Muscle of back (tissue), 11 donors: ENCODE measurements around the gene HS3ST6. TPM values are rescaled to one million over a fixed set of nuclear protein-coding genes. Genes with fewer than 3 reads are reported as not detected.
"Not testable (repeated sequence)": the region's sequence is repeated elsewhere in the genome, so short reads cannot be mapped to it uniquely, and the experiment has no call there.

ENCODE experiments used
- DNase-seq, 3 donors: peaks; one replicate each; pipeline versions ENCODE4 v3.0.0 to v3.0.0-alpha.2; 2013
- polyA plus RNA-seq, 10 donors: library from polyadenylated mRNA; unstranded; fragments of 120-200 nt; gene quantifications; one replicate each; pipeline ENCODE4 v1.2.1, GENCODE V29; 2013; ENCODE audit not compliant: insufficient read length in 10 of 10

Gene HS3ST6
- polyA plus RNA-seq, 10 donors = 1.6 to 4.3 TPM; not detected in 8

GRCh38 chr16:1929105-1929504 lies 10.9 kb upstream of the HS3ST6 start:
- DNase-seq = peak in 1 of 3 donors; percentile 63

- DNase-seq = no peak
Measured at GRCh38 chr16:1926271-1926670, 8.1 kb upstream of the HS3ST6 start.

GRCh38 chr16:1924095-1924494 lies 5.9 kb upstream of the HS3ST6 start:
- no peak for DNase-seq

GRCh38 chr16:1923299-1924034 lies 5.3 kb upstream of the HS3ST6 start:
- peak in 1 of 3 donors; percentile 63 for DNase-seq

GRCh38 chr16:1922357-1922756 lies 4.1 kb upstream of the HS3ST6 start:
- no peak for DNase-seq

GRCh38 chr16:1920727-1921171 lies 2.5 kb upstream of the HS3ST6 start:
- DNase-seq = no peak

- not testable (repeated sequence) for DNase-seq
Measured at GRCh38 chr16:1920122-1920521, 1.9 kb upstream of the HS3ST6 start.

GRCh38 chr16:1919327-1919998 lies 1.2 kb upstream of the HS3ST6 start:
- no peak for DNase-seq

- DNase-seq = no peak
Measured at GRCh38 chr16:1917665-1918350, 407 bp downstream of the HS3ST6 start.

GRCh38 chr16:1917056-1917664 lies 1.1 kb downstream of the HS3ST6 start:
- DNase-seq = no peak

GRCh38 chr16:1916640-1916990 lies 1.6 kb downstream of the HS3ST6 start:
- DNase-seq = no peak

- no peak for DNase-seq
Measured at GRCh38 chr16:1915732-1916639, 2.2 kb downstream of the HS3ST6 start.

GRCh38 chr16:1914988-1915387 lies 3.2 kb downstream of the HS3ST6 start:
- DNase-seq = no peak

GRCh38 chr16:1914084-1914608 lies 4.1 kb downstream of the HS3ST6 start:
- no peak for DNase-seq

- no peak for DNase-seq
Measured at GRCh38 chr16:1913327-1914083, 4.7 kb downstream of the HS3ST6 start.

GRCh38 chr16:1912215-1912543 lies 6.0 kb downstream of the HS3ST6 start:
- no peak for DNase-seq

GRCh38 chr16:1911467-1912214 lies 6.6 kb downstream of the HS3ST6 start:
- no peak for DNase-seq

- DNase-seq = peak in 1 of 3 donors; percentile 14
Measured at GRCh38 chr16:1909561-1910231, 8.5 kb downstream of the HS3ST6 start.

- no peak for DNase-seq
Measured at GRCh38 chr16:1908983-1909382, 9.2 kb downstream of the HS3ST6 start.
